HG02885 (cell line): ENCODE results near the gene BRME1.
A peak's percentile ranks its signal among the peaks of the same experiment; 100 is the strongest.

Experiments used
- ATAC-seq: cut with Tn5 transposase; IDR thresholded peaks from one replicate; pipeline ENCODE4 v1.9.1; 2021; ENCODE audit warnings: mild to moderate bottlenecking; ENCODE audit not compliant: unreplicated experiment, poor library complexity

BRME1 gene

GRCh38 chr19:13905634-13906520, at the start of gene BRME1, which contains the start of gene CC2D1A:
Gene BRME1 (minus strand): TSS chr19:13906117. CDS start chr19:13904892, 1,225 bp downstream.
Gene CC2D1A (plus strand): TSS chr19:13906201. CDS start chr19:13906442, 241 bp downstream.
- peak; percentile 92 for ATAC-seq

DNA sequence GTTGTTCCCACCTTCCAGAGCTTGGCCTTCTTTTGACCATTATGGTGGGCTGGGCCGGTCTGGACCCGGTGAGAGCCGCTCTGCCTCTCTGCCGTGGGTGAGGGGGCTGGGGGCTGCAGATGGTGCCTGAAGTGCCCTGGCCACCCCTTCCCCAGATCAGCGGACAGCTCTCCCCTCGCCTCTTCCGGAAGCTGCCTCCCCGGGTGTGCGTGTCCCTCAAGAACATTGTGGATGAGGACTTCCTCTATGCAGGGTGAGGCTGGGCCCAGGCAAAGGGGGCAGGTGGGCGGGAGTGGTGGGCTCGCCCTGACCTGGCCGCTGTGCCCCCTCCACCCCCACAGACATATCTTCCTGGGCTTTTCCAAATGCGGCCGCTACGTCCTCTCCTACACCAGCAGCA, 48.3 kb upstream of the BRME1 start:
- ATAC-seq, result no peak

GRCh38 chr19:13952931-13953531, 47.1 kb upstream of the BRME1 start:
- ATAC-seq, result no peak

DNA sequence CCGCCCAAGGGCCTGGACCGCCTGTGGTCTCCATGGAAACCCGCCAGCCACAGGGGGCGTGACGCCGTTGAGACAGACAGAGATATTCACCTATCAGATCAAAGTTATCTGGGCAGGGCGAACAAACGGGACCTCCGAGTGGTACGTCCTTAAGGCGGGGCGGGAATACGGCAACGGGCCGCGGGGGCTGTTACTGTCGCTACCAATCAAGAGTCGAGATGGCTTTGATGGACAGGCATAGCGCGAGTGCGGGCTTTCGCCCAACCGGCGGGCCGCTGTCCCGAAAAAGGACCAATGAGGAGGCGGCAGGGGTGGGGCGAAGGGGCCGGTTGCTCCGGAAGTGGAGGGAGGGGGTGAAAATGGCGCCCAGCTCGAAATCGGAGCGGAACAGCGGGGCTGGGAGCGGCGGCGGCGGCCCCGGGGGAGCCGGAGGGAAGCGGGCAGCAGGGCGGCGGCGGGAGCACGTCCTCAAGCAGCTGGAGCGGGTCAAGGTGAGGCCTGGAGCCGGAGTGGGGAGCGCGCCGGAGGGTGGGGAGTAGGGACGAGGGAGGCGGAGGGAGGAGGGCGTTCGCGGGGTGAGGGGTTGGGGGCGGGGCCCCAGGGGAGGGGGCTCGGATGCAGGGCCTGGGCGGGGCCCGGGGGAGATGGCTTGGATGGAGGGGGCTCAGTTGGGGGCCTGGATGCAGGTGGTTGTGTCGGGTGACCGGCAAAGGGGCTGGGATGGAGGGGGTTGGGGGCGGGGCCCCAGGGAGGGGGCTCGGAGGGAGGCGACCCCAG, 46.4 kb upstream of the BRME1 start, which contains the start of gene DCAF15:
TSS of gene DCAF15 (plus strand) at position 356 of the 777 bp plus-strand sequence. CDS start at position 360, 4 bp downstream.
- peak; percentile 95 for ATAC-seq

DNA sequence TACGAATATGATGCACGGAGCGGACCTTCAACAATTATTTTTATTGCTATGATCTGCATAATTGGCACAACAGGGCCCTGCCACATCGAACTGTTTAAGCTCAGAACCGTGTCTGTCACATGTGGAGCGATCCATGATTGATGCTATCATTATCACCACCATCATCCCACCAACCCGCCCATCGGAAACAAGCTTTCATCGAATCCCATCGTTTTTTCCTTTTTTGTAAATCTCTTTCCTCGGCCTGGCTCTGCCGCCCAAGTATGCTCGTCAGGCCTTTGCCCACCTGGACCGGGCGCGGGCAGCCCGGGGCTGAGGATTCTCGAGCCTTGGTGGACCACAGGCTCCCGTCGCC, 45.9 kb upstream of the BRME1 start:
- ATAC-seq, result no peak

GRCh38 chr19:13951043-13951442, 45.1 kb upstream of the BRME1 start:
- ATAC-seq, result no peak

- ATAC-seq, result no peak
Observed at GRCh38 chr19:13946414-13946813, 40.5 kb upstream of the BRME1 start.

DNA sequence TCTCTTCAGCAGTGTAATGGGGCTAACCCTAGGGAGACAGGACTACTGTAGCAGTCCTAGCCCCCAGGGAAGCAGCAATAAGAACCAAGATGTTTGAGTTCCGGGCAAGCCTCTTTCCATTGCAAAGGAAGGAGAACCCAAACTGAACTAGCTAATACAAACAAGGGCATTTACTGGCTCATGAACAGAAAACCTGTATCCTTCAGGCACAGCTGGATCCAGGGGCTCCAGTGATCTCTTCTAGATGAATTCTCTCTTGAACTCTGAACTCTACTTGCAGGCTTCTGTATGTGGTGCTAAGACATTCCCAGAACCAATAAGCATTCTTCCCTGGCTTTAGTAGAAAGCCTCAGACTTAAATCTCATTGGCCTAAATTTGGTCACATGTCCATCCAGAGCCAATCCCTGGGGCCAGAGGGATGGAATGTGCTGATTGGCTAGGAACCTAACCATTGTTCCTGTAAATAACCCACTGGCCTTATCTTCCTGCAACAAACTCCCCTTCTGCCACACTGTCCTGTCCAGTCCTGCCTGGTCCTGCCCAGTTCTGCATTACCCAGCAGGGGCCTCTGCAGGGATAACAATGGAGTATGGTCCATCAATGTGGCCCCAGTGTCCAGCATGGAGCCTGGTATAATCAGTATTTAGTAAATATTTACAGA, 36.2 kb upstream of the BRME1 start:
- ATAC-seq, result no peak

- no peak for ATAC-seq
Observed at GRCh38 chr19:13938301-13939064, 32.6 kb upstream of the BRME1 start, which contains the start of gene PODNL1. Gene PODNL1 (minus strand): TSS chr19:13938417. CDS start chr19:13938181, 236 bp downstream.

DNA sequence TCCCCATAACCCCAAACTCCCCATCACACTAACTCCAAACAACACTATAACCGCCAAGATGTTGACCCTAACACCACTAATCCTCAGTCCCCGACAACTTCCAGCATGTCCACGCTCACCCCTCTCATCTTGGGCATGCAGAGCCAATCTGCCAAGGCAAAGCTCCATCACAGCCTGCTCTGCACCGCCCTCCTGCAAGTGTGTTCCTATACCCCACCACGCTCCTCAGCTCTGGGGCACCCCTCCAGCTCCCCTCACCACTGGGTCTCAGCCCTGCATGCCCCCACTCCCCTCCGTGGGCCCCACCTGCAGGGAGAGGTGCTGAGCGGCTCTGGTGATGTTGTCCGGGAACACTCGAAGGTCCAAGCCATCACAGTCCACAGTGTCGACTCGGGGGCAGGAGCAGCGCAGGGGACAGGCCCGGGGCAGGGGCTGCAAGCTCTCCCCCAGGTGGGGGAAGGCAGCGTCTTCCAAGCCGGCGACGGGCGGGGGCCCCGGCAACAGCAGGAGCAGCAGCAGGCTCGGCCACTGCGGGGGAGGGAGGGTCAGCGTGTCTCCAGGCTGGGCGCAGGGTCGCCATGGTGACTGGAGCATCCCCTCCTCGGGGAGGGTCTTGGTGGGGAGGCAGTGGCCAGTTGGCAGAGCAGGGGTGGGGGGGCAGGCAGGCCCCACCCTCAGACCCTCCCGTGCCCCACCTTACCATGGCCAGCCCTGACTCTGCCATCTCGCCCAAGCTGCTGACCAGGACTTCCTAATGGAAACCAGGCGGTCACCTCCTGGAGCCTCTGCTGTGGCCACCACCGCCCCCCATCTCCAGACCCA, 31.8 kb upstream of the BRME1 start:
- no peak for ATAC-seq

- no peak for ATAC-seq
Observed at GRCh38 chr19:13935765-13936510, 30.0 kb upstream of the BRME1 start.

DNA sequence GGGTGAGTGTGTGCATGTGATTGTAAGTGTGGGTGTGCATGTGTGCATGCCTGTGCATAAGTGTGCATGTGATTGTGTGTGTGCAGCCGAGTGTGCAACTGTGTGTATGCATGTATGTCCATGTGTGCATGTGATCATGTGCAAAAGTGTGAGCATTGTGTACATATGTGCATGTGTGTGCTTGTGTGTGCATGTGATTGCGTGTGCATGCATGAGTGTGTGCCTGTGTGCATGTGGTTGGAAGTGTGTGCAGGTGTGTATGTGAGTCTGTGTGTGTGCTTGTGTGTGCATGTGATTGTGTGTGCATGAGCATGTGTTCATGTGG, 28.8 kb upstream of the BRME1 start:
- ATAC-seq, result no peak

GRCh38 chr19:13932911-13933393, 27.0 kb upstream of the BRME1 start:
- no peak for ATAC-seq

- no peak for ATAC-seq
Observed at GRCh38 chr19:13932149-13932637, 26.3 kb upstream of the BRME1 start.

DNA sequence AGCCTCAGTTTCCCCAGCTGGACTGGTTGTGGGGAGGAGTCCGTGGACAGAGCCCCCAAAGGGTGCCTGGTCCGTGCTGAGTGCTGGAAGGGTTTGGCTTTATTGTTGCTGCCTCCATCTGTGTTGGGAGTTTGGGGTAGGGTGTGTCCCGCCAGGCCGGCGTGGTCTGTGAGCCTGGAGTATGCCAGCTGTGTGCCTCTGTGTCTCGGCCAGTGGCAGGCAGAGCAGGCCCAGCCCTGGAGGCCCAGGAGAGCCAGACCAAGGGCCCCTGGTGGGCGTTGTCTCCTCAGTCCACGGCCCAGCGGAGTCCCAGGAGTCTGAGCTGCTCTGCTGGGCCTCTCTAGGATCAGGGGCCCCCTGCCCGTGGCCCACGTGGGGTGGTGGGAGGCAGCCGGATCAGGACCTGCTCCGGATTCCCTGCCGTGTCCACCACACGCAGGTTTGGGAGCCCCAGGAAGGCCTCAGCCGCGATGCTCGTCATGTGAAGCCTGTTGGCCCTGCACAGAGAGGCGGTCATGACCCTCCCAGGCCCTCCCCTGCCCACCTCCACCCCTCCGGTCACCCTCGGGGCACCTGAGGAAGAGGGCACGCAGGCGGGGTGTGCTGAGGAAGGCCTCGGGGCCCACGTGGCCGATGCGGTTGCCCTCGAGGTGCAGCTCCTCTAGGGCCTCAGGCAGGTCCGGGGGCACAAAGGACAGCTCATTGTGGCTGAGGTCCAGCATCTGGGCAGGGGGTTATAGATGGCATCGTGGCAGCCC, 25.7 kb upstream of the BRME1 start:
- no peak for ATAC-seq

- ATAC-seq, result no peak
Observed at GRCh38 chr19:13930402-13930801, 24.5 kb upstream of the BRME1 start.

DNA sequence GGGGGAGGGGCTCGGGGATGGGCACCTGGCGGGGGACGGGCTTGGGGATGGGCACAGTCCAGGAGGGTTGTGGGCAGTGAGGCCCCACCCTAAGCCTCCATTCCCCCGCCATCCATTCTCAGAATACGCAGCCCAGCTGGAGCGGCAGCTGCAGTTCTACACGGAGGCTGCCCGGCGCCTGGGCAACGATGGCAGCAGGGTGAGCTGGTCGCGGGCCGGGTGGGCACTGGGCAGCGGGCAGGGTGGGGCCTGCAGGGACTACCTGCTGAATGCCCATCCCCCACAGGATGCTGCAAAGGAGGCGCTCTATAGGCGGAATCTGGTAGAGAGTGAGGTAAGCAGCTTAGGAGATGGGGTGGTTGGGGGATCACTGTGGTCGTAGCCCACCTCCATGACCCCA, 24.0 kb upstream of the BRME1 start:
- ATAC-seq, result no peak
